Neural cell (in vitro differentiated cells): ENCODE data around the gene EMC6.

Source experiments
- EP300 ChIP-seq: fragments of 450-650 bp; conservative IDR thresholded peaks from 2 replicates; pipeline ENCODE4 v1.6.1; 2014; ENCODE audit warnings: antibody characterized with exemption, mild to moderate bottlenecking, moderate library complexity; ENCODE audit not compliant: poor library complexity, severe bottlenecking
- EZH2 ChIP-seq: fragments of 200-600, 300-800 bp; shearing (Covaris generic), sonication (generic); IDR thresholded peaks from 2 replicates; pipeline ENCODE4 v1.6.1; 2014; ENCODE audit warnings: antibody characterized with exemption, low read length, borderline replicate concordance, mild to moderate bottlenecking; ENCODE audit not compliant: insufficient read depth, poor library complexity, severe bottlenecking
- MXI1 ChIP-seq: fragments of 450-650 bp; conservative IDR thresholded peaks from 2 replicates; pipeline ENCODE4 v1.6.1; 2014; ENCODE audit warnings: antibody characterized with exemption, mild to moderate bottlenecking; ENCODE audit not compliant: poor library complexity, severe bottlenecking
- POLR2AphosphoS5 ChIP-seq: IDR thresholded peaks from 2 replicates; pipeline ENCODE4 v1.6.1; 2012
- RAD21 ChIP-seq: fragments of 450-650 bp; conservative IDR thresholded peaks from 2 replicates; pipeline ENCODE4 v1.6.1; 2014; ENCODE audit warnings: antibody characterized with exemption, mild to moderate bottlenecking, moderate library complexity
- SMC3 ChIP-seq: fragments of 450-650 bp; conservative IDR thresholded peaks from 2 replicates; pipeline ENCODE4 v1.6.1; 2014; ENCODE audit warnings: antibody characterized with exemption, mild to moderate bottlenecking, moderate library complexity; ENCODE audit not compliant: poor library complexity
- TAF1 ChIP-seq: IDR thresholded peaks from 2 replicates; pipeline ENCODE4 v1.6.1; 2012; ENCODE audit warnings: low read depth
- TF ChIP-seq, protein P1 (sequence below): IDR thresholded peaks from 2 replicates; pipeline ENCODE4 v1.6.1; 2012; ENCODE audit warnings: borderline replicate concordance
- TF ChIP-seq, protein P2 (sequence below): fragments of 450-650 bp; IDR thresholded peaks from 2 replicates; pipeline ENCODE4 v1.5.1; 2014; ENCODE audit warnings: antibody characterized with exemption, mild to moderate bottlenecking, moderate library complexity; ENCODE audit not compliant: poor library complexity, severe bottlenecking

DNA sequence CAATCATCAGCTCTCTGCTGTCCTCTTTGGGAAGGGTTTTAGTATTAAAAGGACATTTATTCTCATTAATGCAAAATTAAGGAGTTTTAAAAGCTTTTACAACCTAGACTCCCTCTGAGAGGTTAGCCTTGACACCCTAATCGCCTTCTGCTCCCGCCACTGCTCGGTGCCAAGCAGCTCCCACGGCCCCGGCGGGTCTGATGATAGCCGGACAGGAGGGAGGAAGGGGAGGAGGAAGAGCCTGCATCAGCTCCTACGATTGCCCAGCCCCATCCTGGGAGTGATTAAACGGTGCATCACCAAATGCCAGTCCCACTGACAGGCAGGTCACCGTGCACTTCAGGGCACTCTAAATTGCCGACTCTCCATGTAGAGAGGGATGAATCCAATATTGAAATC lies 40.8 kb upstream of the EMC6 start:
- TF ChIP-seq, protein P1, sequence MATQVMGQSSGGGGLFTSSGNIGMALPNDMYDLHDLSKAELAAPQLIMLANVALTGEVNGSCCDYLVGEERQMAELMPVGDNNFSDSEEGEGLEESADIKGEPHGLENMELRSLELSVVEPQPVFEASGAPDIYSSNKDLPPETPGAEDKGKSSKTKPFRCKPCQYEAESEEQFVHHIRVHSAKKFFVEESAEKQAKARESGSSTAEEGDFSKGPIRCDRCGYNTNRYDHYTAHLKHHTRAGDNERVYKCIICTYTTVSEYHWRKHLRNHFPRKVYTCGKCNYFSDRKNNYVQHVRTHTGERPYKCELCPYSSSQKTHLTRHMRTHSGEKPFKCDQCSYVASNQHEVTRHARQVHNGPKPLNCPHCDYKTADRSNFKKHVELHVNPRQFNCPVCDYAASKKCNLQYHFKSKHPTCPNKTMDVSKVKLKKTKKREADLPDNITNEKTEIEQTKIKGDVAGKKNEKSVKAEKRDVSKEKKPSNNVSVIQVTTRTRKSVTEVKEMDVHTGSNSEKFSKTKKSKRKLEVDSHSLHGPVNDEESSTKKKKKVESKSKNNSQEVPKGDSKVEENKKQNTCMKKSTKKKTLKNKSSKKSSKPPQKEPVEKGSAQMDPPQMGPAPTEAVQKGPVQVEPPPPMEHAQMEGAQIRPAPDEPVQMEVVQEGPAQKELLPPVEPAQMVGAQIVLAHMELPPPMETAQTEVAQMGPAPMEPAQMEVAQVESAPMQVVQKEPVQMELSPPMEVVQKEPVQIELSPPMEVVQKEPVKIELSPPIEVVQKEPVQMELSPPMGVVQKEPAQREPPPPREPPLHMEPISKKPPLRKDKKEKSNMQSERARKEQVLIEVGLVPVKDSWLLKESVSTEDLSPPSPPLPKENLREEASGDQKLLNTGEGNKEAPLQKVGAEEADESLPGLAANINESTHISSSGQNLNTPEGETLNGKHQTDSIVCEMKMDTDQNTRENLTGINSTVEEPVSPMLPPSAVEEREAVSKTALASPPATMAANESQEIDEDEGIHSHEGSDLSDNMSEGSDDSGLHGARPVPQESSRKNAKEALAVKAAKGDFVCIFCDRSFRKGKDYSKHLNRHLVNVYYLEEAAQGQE = no peak
- TF ChIP-seq, protein P2, sequence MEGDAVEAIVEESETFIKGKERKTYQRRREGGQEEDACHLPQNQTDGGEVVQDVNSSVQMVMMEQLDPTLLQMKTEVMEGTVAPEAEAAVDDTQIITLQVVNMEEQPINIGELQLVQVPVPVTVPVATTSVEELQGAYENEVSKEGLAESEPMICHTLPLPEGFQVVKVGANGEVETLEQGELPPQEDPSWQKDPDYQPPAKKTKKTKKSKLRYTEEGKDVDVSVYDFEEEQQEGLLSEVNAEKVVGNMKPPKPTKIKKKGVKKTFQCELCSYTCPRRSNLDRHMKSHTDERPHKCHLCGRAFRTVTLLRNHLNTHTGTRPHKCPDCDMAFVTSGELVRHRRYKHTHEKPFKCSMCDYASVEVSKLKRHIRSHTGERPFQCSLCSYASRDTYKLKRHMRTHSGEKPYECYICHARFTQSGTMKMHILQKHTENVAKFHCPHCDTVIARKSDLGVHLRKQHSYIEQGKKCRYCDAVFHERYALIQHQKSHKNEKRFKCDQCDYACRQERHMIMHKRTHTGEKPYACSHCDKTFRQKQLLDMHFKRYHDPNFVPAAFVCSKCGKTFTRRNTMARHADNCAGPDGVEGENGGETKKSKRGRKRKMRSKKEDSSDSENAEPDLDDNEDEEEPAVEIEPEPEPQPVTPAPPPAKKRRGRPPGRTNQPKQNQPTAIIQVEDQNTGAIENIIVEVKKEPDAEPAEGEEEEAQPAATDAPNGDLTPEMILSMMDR = no peak
- no peak for TF ChIP-seq RAD21
- no peak for TF ChIP-seq EP300
- TF ChIP-seq MXI1 = no peak
- no peak for TF ChIP-seq SMC3
- no peak for TF ChIP-seq TAF1
- no peak for TF ChIP-seq EZH2
- TF ChIP-seq POLR2AphosphoS5 = no peak
